DMS114 treated with DMSO at 0.1 percent for 48 hours (cell line): ENCODE results near the gene ATXN1.
"Not testable (repeated sequence)": the region's sequence is repeated elsewhere in the genome, so short reads cannot be mapped to it uniquely, and the experiment has no call there.

Source experiments
- DNase-seq: peaks from one replicate; lab custom pipeline; 2025; ENCODE audit not compliant: unreplicated experiment; lab: John Stamatoyannopoulos, UW

The ATXN1 gene

DNA sequence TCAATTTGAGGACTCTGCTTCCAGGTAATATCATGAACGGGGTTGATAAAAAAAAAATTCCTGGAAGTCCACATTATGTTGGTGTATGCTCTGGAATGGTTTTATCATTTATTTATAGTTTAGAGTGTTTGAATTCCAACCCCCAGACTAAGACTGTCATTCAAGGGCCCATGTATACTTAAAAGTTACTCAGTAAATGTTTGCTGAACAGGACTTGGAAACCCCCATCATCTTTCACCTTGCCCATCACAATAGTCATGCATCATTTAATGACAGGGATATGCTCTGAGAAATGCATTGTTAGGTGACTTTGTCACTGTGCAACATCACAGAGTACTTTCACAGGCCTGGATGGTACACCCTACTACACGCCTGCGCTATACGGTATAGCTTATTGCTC lies 104.8 kb downstream of the ATXN1 start:
- DNase-seq: no peak

DNA sequence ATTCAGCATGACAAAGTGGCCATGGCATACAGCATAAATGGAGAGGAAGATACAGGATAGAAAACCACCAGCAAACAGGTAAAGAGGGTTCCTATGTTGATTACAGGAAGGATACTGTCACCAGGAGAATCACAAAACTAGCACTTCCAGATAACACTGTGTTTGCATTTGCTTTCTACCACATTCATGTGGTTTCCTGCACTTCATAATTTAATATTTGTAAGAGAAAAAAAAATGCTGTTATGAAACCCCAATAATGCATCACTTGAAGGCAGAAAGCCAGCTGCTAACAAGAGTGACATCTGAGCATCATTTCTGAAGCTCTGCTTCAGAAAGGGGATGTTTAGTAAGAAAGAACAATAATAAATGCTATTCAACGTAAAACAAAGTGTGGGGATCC lies 106.6 kb downstream of the ATXN1 start:
- DNase-seq: no peak

DNA sequence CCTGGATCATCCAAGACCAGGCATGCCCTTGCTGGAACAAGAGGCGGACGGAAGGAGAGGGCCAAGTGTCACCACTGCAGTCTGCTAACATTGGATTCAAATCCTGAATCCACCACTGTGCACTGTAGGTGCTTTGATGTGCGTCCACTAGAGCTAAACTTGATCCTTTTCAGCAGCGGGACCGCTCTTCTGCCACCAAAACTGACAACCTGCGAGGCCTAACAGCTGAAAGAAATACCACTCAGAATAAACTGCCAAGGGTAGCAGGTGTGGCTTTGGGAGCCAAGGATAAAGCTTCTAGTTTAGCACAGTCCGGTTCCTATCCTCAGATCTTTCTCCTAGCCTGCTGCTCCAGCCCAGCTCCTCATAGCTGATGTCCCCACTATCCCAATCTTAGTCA lies 108.0 kb downstream of the ATXN1 start:
- no peak for DNase-seq

GRCh38 chr6:16651871-16652270 lies 109.4 kb downstream of the ATXN1 start:
- DNase-seq: no peak

GRCh38 chr6:16649890-16650289 lies 111.4 kb downstream of the ATXN1 start:
- DNase-seq: no peak

GRCh38 chr6:16649241-16649640 lies 112.0 kb downstream of the ATXN1 start:
- no peak for DNase-seq

DNA sequence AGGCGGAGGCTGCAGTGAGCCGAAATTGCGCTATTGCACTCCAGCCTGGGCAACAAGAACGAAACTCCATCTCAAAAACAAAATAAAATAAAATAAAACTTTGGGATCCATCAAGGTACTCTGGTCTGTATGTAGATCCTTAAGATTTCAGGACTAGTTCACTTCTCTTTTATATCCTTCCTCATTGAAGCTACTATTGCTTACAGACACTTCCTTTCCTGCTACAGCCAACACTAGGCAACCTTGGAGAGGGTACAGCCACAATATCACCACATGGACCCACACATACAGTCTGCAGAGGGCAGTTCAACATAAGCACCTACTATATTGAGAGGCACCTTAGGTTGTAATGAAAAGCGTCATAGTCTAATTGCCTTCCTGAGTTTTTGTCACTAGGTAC lies 113.3 kb downstream of the ATXN1 start:
- DNase-seq: no peak

DNA sequence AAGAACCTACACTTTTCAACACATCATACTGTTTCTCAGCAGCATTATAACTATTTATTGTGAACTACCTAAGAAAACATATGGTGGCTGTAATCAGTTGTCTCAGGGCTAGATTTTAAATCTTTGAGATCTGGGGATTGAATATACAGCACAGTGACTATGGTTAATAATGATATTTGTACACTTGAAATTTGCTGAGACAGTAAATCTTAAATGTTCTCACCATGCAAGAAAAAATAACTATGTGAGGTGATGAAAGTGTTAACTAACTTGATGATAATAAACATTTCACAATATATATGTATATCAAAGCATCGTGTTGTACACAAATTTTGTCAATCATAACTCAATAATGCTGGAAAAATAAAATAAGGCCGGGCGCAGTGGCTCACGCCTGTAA lies 113.8 kb downstream of the ATXN1 start:
- no peak for DNase-seq

DNA sequence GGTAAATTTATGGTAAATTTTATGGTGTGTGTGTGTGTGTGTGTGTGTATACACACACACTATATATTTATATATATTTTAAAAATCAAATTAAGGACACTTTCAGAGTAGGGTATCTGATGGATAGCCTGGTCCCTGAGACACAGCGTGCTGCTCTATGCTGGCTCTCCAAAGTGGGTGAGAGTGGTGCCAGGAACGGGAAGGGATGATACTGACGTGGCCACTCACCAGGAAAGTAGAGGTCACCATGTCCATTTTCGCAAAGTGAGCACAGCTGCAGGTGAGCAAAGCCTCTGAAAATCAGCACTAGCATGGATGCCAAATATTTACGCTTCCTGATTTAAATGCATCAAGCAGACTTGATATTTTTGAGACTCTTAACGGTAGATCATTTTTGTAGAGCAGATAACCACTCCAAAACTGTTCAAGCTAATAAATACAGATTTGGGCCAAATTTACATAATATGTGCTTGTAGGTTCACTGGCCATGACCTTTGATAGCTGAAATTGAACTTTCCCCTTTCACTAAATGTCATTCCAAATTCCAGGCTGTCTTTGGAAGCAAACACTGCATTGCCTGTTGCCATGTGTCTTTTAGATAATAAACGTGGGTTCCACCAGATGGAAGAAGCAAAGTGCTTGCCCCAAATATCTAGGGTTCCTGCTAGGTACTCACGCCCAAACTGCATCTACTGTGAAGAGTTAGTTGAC lies 116.6 kb downstream of the ATXN1 start:
- no peak for DNase-seq

DNA sequence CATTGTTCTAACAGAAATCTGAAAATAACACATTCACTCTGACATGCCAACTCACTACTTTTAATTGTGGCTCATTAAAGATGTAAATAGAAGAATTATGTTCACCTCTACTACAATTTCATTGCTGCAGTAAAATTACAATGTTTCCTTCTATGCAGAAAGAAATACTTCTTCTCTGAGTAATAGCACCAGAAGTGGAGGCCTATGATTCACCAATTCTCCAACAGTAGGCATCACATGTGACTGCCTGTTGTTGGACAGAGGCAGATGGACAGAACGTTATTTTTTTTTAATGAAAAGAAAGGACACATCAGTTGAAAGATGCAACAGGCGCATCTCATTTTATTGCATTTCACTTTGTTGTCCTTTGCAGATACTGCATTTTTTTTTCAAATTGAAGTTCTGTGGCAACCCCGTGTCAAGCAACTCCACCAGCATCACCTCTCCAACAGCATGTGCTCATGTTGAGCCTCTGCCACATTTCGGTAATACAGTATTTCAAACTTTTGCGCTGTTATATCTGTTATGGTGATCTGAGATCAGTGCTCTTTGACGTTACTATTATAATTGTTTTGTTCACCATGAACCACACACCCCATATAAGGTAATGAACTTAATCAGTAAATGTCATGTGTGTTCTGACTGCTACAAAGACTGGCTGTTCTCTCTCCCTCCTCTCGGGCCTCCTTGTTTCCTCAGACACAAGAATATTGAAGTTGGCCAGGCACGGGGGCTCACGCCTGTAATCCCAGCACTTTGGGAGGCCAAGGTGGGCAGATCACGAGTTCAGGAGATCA lies 121.4 kb downstream of the ATXN1 start:
- no peak for DNase-seq

DNA sequence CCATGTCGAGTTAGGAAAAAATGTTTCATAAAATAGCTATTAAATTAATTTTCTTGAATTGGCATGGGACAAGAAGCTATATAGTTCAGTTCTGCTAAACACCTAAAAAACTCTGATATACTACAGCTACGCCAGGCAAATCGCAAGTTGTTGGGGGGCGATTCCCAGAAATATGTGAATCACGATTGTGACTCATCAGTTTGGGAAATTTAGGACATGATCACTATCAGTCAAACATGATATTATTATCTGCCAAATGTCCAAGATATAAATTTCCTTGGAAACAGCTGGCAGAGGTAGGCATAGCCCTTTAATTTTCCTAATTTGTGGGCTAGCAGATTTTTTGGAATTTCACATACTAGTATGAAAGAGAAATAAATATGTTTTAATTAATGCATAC lies 123.6 kb downstream of the ATXN1 start:
- DNase-seq: no peak

- DNase-seq: no peak
Measured at GRCh38 chr6:16635810-16636602, 125.3 kb downstream of the ATXN1 start.

- DNase-seq: no peak
Measured at GRCh38 chr6:16635291-16635809, 125.9 kb downstream of the ATXN1 start.

DNA sequence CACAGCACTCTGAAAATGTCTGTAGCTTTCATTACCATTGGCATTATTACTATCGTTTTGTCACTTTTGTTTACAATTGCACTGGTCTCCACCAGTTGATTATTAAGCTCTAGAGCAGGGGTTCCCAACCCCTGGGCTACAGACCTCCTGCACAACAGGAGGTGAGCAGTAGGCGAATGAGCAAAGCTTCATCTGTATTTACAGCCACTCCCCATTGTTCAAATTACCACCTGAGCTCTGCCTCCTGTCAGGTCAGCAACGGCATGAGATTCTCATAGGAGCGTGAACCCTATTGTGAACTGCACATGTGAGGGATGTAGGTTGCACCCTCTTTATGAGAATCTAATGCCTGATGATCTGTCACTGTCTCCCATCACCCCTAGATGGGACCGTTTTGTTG lies 126.4 kb downstream of the ATXN1 start:
- no peak for DNase-seq

- DNase-seq: no peak
Measured at GRCh38 chr6:16633961-16634360, 127.3 kb downstream of the ATXN1 start.

GRCh38 chr6:16633465-16633864 lies 127.8 kb downstream of the ATXN1 start:
- no peak for DNase-seq

GRCh38 chr6:16632101-16632500 lies 129.2 kb downstream of the ATXN1 start:
- DNase-seq: no peak

- DNase-seq: no peak
Measured at GRCh38 chr6:16630026-16630643, 131.1 kb downstream of the ATXN1 start.

DNA sequence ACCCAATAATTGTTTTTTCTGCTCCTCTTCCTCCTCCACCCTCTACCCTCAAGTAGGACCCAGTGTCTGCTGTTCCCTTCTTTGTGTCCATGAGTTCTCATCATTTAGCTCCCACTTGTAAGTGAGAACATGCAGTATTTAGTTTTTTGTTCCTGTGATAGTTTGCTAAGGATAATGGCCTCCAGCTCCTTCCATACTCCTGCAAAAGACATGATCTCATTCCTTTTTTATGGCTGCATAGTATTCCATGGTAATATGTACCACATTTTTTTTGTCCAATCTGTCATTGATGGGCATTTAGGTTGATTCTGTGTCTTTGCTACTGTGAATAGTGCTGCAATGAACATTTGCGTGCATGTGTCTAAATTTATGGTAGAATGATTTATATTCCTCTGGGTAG lies 132.7 kb downstream of the ATXN1 start:
- DNase-seq: not testable (repeated sequence)

DNA sequence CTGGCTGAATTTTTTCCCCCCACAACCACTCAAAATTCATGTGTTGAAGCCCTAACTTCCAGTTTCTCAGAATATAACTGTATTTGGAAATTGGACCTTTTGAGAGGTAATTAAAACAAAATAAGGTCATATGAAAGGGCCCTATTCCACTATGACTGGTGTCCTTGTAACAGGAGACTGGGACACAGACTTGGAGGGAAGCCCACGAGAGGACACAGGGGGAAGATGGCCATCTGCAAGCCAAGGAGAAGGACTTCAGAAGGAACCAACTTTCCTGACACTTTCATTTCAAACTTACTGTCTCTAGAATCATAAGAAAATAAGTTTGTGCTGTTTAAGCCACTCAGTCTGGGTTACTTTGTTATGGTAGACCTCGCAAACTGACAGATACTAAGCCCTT lies 134.6 kb downstream of the ATXN1 start:
- DNase-seq: no peak
